CD14-positive monocyte (primary cell): ENCODE data around the gene FOXM1. TPM values are rescaled to one million over a fixed set of nuclear protein-coding genes. Genes with fewer than 3 reads are reported as not detected.
A peak's percentile ranks its signal among the peaks of the same experiment; 100 is the strongest.

Experiments used
- DNase-seq, 3 donors: peaks; one replicate each; pipeline ENCODE4 v3.0.0-alpha.2; 2011 to 2022
- H2AFZ ChIP-seq: 2 replicates; pipeline ENCODE4 v1.6.0; 2012; ENCODE audit warnings: mild to moderate bottlenecking, low read depth, low read length, inconsistent platforms; ENCODE audit not compliant: insufficient read depth, poor library complexity, severe bottlenecking
- H3K27ac ChIP-seq, 2 donors: 1 replicate in 1 of 2; 2 replicates in 1 of 2; pipeline ENCODE4 v1.5.1; 2012 to 2013; ENCODE audit warnings: low read length in 2 of 2, control low read depth in 1 of 2, inconsistent platforms in 1 of 2, low read depth in 1 of 2, mild to moderate bottlenecking in 1 of 2
- H3K27me3 ChIP-seq, 2 donors: one replicate each; pipeline versions ENCODE4 v1.6.0 to v1.6.1; 2011 to 2013; ENCODE audit warnings: low read length in 2 of 2; ENCODE audit not compliant: control insufficient read depth in 2 of 2, insufficient read depth in 2 of 2
- H3K36me3 ChIP-seq, 2 donors: replicated peaks in 1 of 2; 1 replicate in 1 of 2; 2 replicates in 1 of 2; pipeline versions ENCODE4 v1.5.1 to v1.6.1; 2012 to 2013; ENCODE audit warnings: low read length in 2 of 2, control low read depth in 1 of 2, inconsistent platforms in 1 of 2, mild to moderate bottlenecking in 1 of 2; ENCODE audit not compliant: insufficient read depth in 2 of 2, control insufficient read depth in 1 of 2
- H3K4me1 ChIP-seq, 2 donors: 1 replicate in 1 of 2; 2 replicates in 1 of 2; pipeline versions ENCODE4 v1.5.1 to v1.6.1; 2012 to 2013; ENCODE audit warnings: low read length in 2 of 2, control low read depth in 1 of 2, inconsistent platforms in 1 of 2, mild to moderate bottlenecking in 1 of 2, moderate library complexity in 1 of 2; ENCODE audit not compliant: insufficient read depth in 2 of 2, control insufficient read depth in 1 of 2
- H3K4me2 ChIP-seq: replicated peaks from 2 replicates; pipeline ENCODE3; 2012; ENCODE audit warnings: low read length, moderate library complexity, mild to moderate bottlenecking; ENCODE audit not compliant: poor library complexity, severe bottlenecking; ENCODE audit errors: extremely low read depth
- H3K4me3 ChIP-seq, 3 experiments: fragments of 200-600 bp in 1 of 3; sonication (generic) in 1 of 3; replicated peaks in 1 of 3; 1 replicate in 2 of 3; 2 replicates in 1 of 3; pipeline ENCODE4 v1.5.1; 2011 to 2013; ENCODE audit warnings: low read length in 3 of 3, mild to moderate bottlenecking in 3 of 3, control low read depth in 2 of 3, low read depth in 2 of 3, inconsistent platforms in 1 of 3, moderate library complexity in 1 of 3
- H3K79me2 ChIP-seq: 2 replicates; pipeline ENCODE4 v1.6.0; 2012; ENCODE audit warnings: mild to moderate bottlenecking, control low read depth, inconsistent platforms, low read length, moderate library complexity; ENCODE audit not compliant: insufficient read depth
- H3K9ac ChIP-seq: 2 replicates; pipeline ENCODE4 v1.6.0; 2017; ENCODE audit warnings: low read length, mild to moderate bottlenecking; ENCODE audit not compliant: insufficient read depth, poor library complexity, severe bottlenecking
- H3K9me3 ChIP-seq, 2 donors: replicated peaks in 1 of 2; 1 replicate in 1 of 2; 2 replicates in 1 of 2; pipeline versions ENCODE4 v1.5.1 to v1.6.1; 2012 to 2013; ENCODE audit warnings: low read length in 2 of 2, control low read depth in 1 of 2; ENCODE audit not compliant: control insufficient read depth in 1 of 2, insufficient read depth in 1 of 2
- H4K20me1 ChIP-seq: 2 replicates; pipeline ENCODE4 v1.6.0; 2012; ENCODE audit warnings: mild to moderate bottlenecking, low read length, control low read depth, moderate library complexity; ENCODE audit not compliant: insufficient read depth
- H3K27ac Mint-ChIP-seq, 7 donors: one replicate each; pipeline ENCODE4 v1.8.0; 2020; ENCODE audit warnings: mild to moderate bottlenecking in 7 of 7, mixed read lengths in 7 of 7, moderate library complexity in 6 of 7, inconsistent platforms in 2 of 7
- H3K27me3 Mint-ChIP-seq, 3 donors: one replicate each; pipeline ENCODE4 v1.8.0; 2021 to 2022; ENCODE audit warnings: low read depth in 3 of 3, mild to moderate bottlenecking in 3 of 3, mixed read lengths in 3 of 3, moderate library complexity in 3 of 3, inconsistent platforms in 1 of 3
- H3K36me3 Mint-ChIP-seq, 2 donors: one replicate each; pipeline ENCODE4 v1.8.0; 2020; ENCODE audit warnings: mixed read lengths in 2 of 2, inconsistent platforms in 1 of 2, mild to moderate bottlenecking in 1 of 2
- H3K4me1 Mint-ChIP-seq: one replicate; pipeline ENCODE4 v1.8.0; 2020; ENCODE audit warnings: mild to moderate bottlenecking, mixed read lengths
- H3K4me3 Mint-ChIP-seq, 2 donors: one replicate each; pipeline ENCODE4 v1.8.0; 2020; ENCODE audit warnings: mild to moderate bottlenecking in 2 of 2, mixed read lengths in 2 of 2, moderate library complexity in 1 of 2
- H3K9me3 Mint-ChIP-seq, 7 donors: one replicate each; pipeline ENCODE4 v1.8.0; 2020 to 2022; ENCODE audit warnings: mixed read lengths in 7 of 7, mild to moderate bottlenecking in 6 of 7, moderate library complexity in 6 of 7, inconsistent platforms in 2 of 7
- WGBS: methylation state at CpG from one replicate; pipeline ENCODE4 v1.1.5; 2013; ENCODE audit warnings: missing lambda C conversion rate; ENCODE audit not compliant: insufficient coverage; 5-methylcytosine and 5-hydroxymethylcytosine counted together
- intact Hi-C, 2 donors: fragments of 100-400 bp; cut with micrococcal nuclease; formaldehyde crosslinking; loops; one replicate each; pipeline versions ENCODE4 v1.15.0 to v1.15.1; 2023
- polyA plus RNA-seq, 3 donors: library from polyadenylated mRNA; depleted of rRNA in 1 of 3; unstranded in 2 of 3; stranded (reverse) in 1 of 3; fragments of 300-500 nt in 2 of 3; fragments of >200 nt in 1 of 3; fragmentation: Illumina TruSeq in 2 of 3; gene quantifications; 1 replicate in 2 of 3; 2 replicates in 1 of 3; pipeline ENCODE4 v1.2.3, GENCODE V29; 2012 to 2021
- TF ChIP-seq, protein P1 (sequence below): fragments of 200-600 bp; IDR thresholded peaks from one replicate; pipeline ENCODE4 v1.8.0; 2022; ENCODE audit warnings: antibody characterized with exemption, mild to moderate bottlenecking

The FOXM1 gene
- polyA plus RNA-seq, 3 donors: 0.03 TPM; not detected in 2

DNA sequence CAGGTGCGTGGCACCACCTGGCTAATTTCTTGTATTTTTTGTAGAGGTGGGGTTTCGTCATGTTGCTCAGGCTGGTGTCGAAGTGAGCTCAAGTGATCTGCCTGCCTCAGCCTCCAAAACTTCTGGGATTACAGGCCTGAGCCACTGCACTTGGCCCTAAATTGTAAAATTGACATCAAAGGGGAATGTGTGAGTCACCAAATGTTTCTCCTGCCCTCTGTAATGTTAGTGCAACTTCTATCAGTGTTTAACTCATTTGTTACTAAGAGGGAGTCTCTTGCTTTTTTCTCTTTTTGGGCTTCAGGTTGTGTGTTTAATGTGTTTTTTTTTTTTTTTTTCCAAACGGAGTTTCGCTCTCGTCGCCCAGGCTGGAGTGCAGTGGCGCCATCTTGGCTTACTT is 16.0 kb upstream of the FOXM1 start:
- peak overlapping the region in 1 of 7 donors; percentile 30 for H3K27ac Mint-ChIP-seq
- peaks cover 4 to 13% (median 11%) of the 10 kb centered on the region in 3 donors for H3K27me3 Mint-ChIP-seq
- Histone ChIP-seq H3K4me1 (peaks cover 12 to 17% of the 10 kb centered on the region in 2 donors), H3K9me3 (no peaks in the 10 kb centered on the region), H3K4me2 (no peak overlapping the region), H3K36me3 (peaks cover 0 to 4% of the 10 kb centered on the region in 2 donors), H3K79me2 (no peaks in the 10 kb centered on the region), H3K4me3 (no peak overlapping the region), H4K20me1 (no peaks in the 10 kb centered on the region), H3K9ac (no peak overlapping the region), H3K27ac (no peak overlapping the region), H3K27me3 (peaks cover 0 to 4% of the 10 kb centered on the region in 2 donors), H2AFZ (no peak overlapping the region)
- H3K36me3 Mint-ChIP-seq: peaks cover 3 to 5% of the 10 kb centered on the region in 2 donors
- H3K4me3 Mint-ChIP-seq: no peak overlapping the region
- no CpG with 5 or more reads among the region's 8 CpGs for WGBS
- TF ChIP-seq, protein P1, sequence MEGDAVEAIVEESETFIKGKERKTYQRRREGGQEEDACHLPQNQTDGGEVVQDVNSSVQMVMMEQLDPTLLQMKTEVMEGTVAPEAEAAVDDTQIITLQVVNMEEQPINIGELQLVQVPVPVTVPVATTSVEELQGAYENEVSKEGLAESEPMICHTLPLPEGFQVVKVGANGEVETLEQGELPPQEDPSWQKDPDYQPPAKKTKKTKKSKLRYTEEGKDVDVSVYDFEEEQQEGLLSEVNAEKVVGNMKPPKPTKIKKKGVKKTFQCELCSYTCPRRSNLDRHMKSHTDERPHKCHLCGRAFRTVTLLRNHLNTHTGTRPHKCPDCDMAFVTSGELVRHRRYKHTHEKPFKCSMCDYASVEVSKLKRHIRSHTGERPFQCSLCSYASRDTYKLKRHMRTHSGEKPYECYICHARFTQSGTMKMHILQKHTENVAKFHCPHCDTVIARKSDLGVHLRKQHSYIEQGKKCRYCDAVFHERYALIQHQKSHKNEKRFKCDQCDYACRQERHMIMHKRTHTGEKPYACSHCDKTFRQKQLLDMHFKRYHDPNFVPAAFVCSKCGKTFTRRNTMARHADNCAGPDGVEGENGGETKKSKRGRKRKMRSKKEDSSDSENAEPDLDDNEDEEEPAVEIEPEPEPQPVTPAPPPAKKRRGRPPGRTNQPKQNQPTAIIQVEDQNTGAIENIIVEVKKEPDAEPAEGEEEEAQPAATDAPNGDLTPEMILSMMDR: no peak
- H3K4me1 Mint-ChIP-seq: peaks cover 13% of the 10 kb centered on the region
- no peak for DNase-seq
- intact Hi-C loops: no loop called here
- H3K9me3 Mint-ChIP-seq: no peaks in the 10 kb centered on the region

DNA sequence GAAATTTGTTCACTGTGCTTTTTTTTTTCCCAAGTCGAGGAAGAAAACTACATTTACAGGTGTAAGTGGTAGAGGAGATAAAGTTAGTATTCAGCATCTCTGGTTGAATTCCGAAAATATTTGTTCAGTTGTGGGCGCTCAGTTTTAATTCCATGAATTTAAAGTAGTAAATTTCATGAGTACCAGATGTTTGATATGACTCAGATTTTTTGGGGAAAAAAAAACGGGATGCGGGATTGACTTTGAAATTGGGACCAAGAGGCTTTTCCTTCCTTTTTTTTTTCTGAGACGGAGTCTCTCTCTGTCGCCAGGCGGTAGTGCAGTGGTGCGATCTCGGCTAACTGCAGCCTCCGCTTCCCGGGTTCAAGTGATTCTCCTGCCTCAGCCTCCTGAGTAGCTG is 15.3 kb upstream of the FOXM1 start:
- Histone ChIP-seq H3K4me3 (no peak overlapping the region), H4K20me1 (no peaks in the 10 kb centered on the region), H3K4me1 (peaks cover 12 to 17% of the 10 kb centered on the region in 2 donors), H2AFZ (no peak overlapping the region), H3K4me2 (no peak overlapping the region), H3K9me3 (no peaks in the 10 kb centered on the region), H3K79me2 (no peaks in the 10 kb centered on the region), H3K9ac (no peak overlapping the region), H3K27me3 (peaks cover 0 to 4% of the 10 kb centered on the region in 2 donors), H3K27ac (no peak overlapping the region), H3K36me3 (peaks cover 0 to 11% of the 10 kb centered on the region in 2 donors)
- Mint-ChIP-seq H3K9me3 (no peaks in the 10 kb centered on the region), H3K27me3 (peaks cover 4 to 13% (median 11%) of the 10 kb centered on the region in 3 donors), H3K4me3 (peak overlapping the region in 1 of 2 donors; percentile 60), H3K36me3 (peaks cover 10 to 13% of the 10 kb centered on the region in 2 donors), H3K4me1 (peaks cover 13% of the 10 kb centered on the region), H3K27ac (no peak overlapping the region)
- TF ChIP-seq, protein P1: no peak
- WGBS: 90% methylated on average over 4 of the region's 12 CpGs
- no peak for DNase-seq
- intact Hi-C loops: no loop called here
